GM18861 (cell line): Measurements from ENCODE around the gene GPI.
"Not testable (repeated sequence)": the region's sequence is repeated elsewhere in the genome, so short reads cannot be mapped to it uniquely, and the experiment has no call there.

ENCODE experiments used
- ATAC-seq: cut with Tn5 transposase; IDR thresholded peaks from one replicate; pipeline ENCODE4 v1.9.1; 2021; ENCODE audit not compliant: unreplicated experiment

GPI gene

DNA sequence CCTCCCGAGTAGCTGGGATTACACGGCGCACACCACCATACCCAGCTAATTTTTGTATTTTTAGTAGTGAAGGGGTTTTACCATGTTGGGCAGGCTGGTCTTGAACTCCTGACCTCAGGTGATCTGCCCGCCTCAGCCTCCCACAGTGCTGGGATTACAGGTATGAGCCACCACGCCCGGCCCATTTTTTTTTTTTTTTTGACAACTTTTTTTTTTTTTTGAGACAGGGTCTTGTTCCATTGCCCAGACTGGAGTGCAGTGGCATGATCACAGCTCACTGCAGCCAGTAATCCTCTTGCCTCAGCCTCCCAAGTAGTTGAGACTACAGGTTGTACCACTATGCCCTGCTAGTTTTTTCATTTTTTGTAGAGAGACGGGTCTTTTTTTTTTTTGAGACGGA, 35.8 kb downstream of the GPI start:
- not testable (repeated sequence) for ATAC-seq

DNA sequence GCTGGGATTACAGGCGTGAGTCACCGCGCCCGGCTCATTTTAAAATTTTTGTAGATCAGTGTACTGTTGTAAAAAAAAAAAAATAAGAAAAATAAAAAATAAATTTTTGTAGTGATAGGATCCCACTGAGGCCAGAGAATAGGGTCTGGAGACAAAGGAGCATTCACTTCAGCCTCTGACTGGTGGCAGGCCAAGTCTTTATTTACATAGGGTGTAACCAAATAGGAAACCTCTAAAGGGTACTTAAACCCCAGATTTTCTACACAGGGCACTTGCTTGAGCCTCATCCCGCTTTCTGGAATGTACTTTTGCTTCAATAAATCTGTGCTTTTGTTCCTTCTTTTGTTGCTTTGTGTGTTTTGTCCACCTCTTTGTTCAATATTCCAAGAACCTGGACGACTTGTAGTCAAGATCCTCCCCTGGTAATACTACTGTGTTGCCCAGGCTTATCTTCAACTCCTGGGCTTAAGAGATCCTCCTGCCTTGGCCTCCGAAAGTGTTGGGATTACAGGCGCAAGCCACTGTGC, 37.1 kb downstream of the GPI start:
- no peak for ATAC-seq

DNA sequence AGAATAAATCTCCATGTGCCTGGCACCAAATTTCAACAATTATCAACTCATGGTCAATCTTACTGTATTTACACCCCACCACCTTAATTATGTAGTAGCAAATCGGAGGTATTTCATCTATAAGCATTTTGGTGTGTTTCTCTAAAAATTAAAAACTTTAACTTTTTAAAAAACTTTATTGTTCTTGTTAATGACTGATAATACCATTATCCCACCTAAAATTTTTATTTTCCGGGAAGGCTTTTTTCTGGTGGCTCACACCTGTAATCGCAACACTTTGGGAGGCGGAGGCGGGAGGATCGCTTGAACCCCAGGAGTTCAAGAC, 38.8 kb downstream of the GPI start:
- ATAC-seq, result no peak

DNA sequence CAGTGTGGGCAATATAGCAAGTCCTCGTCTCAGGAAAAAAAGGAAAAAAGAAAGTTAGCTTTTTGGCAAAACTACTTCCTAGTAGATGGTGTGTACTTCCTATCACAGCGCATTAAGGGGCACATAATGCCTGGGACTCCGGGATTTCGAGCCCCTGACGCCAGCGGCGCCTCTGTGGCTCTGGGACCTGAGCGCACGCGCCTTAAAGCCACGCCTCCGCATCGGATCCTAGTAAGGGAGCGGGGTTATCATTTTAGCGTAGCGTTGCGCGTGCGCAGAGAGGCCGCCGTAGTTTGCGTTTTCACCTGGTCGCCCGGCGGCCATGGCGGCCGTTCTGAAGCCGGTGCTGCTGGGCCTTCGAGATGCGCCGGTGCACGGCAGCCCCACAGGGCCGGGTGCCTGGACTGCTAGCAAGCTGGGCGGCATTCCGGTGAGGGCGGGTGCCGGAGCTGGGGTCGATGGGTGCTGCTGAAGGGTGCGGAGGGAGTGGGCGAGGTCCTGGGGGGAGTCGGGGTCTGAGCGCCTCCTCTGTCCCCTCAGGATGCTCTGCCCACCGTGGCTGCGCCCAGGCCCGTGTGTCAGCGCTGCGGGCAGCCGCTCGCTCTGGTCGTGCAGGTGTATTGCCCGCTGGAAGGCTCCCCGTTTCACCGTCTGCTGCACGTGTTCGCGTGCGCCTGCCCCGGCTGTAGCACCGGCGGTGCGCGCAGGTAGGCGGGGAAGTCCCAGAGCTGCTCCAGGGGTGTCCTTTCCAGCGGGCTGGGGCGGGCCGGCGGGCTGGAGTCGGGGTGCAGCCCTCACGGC, 39.3 kb downstream of the GPI start, which contains the start of gene PDCD2L:
PDCD2L (plus strand) TSS at position 291 of the 801 bp plus-strand sequence; CDS start at position 323, 32 bp downstream.
- ATAC-seq, result peak; percentile 79

DNA sequence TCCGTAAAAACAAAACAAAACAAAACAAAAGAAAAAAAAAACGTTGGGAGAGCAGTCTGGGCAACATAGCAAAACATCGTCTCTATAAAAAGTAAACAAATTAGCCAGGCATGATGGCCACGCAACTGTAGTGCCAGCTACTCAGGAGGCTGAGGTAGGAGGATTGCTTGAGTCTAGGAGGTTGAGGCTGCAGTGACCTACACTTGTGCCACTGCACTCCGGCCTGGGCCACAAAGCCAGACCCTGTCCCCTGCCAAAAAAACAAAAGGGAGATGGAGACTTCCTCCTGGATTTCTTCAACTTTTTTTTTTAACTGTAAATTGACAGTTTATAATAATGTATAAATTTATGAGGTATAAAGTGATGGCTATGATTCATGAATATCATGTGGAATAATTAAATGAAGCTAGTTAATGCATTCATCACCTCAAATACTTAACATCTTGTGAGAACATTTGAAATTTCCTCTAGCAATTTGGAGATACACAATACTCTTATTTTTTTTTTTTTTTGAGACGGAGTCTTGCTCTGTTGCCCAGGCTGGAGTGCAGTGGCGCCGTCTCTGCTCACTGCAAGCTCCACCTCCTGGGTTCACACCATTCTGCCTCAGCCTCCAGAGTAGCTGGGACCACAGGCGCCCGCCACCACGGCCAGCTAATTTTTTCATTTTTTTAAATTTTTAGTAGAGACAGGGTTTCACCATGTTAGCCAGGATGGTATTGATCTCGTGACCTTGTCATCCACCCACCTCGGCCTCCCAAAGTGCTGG, 41.1 kb downstream of the GPI start:
- no peak for ATAC-seq

DNA sequence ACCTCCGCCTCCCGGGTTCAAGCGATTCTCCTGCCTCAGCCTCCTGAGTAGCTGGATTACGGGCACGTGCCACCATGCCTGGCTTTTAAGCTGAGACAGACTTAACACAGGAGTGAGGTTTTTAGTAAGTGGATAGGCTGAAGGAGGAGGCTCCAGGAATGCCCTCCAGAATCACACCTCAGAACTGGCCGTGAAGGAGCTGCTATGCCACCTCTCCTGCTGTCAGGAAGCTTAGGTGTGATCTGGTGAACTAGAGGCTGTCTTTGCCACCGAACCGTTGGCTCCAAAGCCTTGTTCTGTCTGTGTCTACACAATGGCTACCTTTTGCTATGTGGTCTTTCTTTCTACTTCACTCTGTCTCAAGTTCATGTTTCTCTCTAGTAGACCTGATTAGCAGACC, 43.4 kb downstream of the GPI start:
- ATAC-seq, result no peak

DNA sequence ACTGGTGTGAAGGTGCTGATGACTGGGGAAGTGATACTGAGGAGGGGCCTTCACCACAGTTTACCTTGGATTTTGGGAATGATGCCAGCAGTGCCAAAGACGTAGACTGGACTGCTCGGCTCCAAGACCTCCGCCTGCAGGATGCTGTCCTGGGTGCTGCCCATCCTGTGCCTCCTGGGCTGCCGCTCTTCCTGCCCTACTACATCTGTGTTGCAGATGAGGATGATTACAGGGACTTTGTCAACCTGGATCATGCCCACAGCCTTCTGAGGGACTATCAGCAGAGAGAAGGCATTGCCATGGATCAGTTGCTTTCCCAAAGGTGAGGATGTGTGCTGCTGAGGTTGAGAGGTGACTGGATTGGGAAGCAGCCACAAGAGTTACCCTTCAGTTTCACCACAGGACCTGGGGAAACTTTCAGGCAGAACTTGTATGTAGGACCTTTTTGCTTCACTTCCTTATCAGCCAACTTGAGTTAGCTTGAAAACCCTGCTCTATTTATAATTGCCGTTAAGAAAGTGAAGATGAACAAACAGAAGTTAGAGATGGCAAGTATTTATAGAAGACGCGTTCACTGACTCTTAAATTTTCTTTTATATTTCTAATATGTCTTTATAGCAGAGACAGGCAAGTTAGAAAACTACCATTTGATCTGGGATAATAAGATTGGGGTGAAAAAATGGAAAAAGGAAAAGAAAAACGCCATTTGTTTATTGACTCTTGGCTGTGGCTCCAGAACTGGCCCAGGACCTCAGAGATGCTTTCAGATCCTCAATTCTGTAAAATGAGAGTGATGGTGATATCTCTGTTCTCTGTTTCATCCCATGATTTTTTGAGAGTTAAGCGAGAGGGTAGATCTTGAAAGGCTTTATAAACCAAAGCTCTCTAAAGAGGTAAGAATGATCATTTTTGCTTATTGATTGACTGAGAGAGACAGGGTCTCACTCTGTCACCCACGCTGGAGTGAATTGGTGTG, 44.5 kb downstream of the GPI start:
- ATAC-seq, result no peak

DNA sequence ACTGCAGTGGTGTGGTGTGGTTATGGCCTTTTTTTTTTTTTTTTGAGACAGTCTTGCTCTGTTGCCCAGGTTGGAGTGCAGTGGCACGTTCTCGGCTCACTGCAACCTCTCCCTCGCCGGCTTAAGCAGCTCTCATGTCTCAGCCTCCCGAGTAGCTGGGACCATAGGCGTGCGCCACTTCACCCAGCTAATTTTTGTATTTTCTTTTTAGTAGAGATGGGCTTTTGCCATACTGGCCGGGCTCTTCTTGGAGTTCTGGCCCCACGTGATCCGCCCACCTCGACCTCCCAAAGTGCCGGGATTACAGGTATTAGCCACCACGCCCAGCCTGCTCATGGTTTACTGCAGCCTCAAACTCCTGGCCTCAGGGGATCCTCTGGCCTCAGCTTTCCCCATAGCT, 46.2 kb downstream of the GPI start:
- ATAC-seq, result no peak

DNA sequence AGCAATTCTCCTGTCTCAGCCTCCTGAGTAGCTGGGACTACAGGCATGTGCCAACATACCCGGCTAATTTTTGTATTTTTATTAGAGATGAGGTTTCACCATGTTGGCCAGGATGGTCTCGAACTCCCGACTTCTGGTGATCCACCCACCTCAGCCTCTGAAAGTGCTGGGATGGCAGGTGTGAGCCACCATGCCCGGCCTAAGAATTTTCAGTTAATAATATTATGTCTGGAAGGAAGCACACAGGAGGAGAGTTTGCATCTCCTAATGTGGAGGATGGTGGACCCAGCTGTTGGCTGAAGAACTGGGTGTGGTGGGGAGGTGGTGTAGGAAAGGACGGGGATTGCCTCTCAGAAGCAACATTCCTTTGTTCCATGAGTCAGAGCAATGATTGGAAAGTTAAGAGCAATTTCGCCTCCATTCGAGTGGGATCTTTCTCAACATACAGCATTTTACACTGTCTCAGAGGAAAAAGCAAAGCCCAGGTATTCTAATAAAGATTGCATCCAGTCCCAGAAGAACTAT, 51.1 kb downstream of the GPI start:
- no peak for ATAC-seq

DNA sequence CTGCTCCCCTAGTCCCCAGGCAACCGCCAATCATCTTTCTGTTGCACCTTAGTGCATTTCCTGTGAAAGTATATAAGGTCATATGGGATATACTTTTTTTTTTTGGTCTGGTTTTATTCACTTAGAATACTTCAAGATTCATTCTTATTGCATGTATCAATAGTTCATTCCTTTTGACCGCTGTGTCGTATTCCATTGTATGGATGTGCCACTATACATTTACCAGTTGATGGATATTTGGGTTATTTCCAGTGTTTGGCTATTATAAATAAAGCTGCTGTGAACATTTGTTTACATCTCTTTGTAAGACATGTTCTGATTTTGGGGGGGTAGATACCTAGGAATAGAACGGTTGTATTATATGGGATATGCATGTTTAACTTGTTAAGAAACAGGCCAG, 53.3 kb downstream of the GPI start:
- no peak for ATAC-seq

DNA sequence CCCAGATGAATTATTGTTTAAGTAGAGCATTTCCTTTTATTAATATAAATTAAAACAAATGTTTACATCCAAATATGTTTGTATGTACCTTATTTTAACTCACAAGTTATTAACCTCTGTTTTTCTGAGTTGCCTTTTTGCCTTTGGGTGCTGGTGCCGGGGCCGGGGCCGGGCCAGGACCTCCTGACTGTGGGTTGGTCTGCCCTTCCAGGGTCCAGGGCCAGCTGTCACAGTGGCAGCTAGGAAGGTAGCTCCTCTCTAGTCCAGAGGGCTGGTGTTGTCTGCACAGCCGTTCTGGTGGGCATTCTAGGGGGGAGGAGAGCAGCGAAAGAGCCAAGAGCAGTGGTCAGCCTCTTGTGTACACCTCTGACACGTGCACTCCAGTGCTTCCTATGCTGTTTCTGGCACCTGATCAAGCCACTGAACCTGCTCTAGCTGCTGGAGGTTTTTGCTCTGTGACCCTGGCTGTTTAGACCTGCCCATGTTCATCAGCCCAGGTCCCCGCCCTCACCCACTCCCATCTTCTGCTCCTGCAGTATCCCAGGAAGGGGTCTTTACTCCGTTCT, 61.2 kb downstream of the GPI start:
- no peak for ATAC-seq

DNA sequence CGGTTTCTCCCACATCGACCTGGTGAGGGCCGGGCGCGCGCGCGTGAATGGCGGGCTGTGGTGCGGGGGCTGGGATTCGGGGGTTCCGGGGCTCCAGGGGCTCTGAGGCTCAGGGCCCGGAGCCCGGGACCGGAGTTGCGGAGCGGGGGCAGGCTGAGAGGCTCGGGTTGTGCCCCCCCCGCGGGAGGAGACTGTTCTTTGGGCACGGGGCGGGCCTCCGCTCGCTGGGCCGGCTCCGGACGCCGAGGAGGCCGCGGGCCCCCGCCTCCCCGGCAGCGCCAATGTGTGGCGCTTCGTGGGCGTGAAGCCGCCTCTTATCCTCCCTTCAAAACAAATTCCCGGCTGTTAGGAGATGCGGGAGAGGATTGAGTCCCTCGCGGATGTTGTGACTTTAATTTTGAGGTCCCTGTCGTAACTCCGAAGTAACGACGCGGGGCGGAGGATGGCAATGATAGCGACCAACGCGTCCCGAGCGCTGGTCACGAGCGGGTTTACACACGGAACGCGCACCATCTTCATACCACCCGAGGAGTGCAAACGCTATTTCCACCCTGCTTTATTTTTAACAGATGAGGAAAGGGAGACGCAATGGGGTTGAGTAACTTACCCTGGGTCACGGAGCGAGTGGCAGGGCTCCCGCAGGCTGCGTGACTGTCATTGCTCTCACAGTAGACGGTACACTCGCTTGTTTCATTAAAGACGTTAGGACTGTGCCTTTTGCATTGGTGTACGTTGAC, 63.7 kb downstream of the GPI start:
- no peak for ATAC-seq

DNA sequence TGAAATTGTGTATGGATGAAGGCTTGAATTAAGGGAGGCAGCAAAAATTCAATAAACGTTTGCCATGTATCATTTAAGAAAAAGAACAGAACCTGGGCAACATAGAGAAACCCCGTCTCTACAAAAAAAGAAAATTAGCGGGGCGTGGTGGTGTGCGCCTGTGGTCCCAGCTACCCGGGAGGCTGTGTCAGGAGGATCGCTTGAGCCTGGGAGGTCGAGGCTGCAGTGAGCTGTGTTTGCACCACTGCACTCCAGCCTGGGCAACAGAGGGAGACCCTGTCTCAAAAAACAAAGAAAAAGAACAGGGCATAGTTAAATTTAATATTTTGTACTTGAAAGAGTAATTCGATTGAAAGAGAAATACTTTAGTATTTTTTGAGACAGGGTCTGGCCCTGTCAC, 64.6 kb downstream of the GPI start:
- ATAC-seq, result no peak

DNA sequence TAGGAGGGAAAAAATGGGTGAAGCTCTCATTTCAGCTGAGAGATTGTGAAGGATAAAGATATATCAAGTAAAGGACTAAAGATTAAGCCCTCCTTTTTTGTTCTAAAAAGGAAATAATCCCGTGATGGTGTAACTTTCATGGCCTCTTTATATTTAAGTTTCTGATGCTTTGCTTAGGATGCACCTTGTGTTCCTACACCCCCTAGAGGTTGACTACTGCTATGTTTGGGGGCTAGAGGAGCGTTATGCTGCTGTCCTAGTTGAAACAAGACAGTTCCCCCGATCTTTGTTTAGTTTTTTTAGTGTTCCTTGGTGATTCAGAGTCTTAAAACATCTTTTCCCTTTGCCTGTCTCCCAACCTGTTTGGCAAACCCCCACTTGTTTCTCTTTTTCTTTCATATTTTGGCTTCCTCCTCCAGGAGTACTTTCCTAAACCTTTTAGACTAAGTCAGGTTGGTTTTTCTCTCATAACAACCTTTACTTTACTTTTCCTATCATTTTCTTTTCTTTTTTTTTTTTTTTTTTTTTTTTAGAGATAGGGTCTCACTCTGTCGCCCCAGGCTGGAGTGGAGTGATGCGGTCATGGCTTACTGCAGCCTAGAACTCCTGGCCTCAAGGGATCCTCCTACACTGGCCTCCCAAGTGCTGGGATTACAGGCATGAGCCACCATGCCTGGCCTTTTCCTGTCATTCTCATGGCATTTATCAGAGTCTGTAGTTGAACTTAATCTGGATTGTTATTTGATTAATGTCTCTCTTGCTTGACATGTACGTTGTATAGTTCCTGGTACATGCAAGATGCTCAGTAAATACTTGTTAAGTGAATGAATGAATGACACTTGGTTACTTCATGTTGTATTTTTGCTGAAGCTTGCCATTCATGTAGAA, 66.0 kb downstream of the GPI start:
- peak; percentile 43 for ATAC-seq

DNA sequence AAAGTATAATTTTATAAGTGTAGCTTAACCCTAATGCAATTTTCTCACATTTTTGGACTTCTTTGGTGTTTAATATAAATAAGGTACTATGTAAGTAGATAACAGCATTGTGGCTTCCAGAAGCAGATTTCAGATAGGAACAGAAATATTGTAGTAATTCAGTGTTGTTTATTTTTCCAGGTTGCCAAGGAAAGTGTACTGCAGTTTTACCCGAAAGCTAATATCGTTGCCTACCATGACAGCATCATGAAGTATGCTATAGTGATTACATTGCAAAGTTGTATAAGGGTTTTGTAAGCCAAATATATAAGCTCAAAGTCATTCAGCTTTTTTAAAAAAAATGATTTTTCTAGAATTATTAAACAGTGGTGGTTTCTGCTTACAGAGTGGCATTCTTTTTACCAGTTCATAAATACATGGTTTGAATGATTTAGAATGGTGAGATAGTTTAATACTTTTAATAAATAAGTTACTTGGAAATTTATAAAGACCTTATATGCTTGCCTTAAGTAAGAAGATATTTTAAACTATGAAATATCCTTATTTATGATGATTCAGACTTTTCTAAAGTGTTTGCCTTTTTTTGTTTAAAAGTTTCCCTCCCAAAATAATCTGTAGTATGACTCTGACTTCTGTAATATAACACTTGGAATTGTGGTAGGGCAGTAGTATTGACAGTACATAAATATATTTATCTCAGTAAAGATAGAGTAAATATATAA, 66.8 kb downstream of the GPI start:
- ATAC-seq, result no peak

DNA sequence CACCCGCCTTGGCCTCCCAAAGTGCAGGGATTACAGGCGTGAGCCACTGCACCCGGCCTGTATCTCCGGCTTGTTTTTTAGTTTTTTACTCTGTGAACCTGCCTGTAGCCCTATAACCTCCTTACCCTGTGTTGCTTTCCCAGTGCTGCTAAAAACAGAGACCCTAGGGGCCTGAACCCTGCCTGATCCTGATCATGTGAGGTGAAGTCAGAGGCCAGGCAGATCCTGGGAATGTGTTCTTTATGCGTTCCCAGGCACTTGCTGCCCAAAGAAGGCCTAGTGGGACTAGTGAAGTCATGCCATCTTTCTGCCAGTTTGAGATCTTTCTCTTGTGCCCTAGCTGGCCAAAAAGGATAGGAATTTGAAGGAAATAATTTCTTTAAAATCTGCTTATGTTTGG, 67.8 kb downstream of the GPI start:
- ATAC-seq, result no peak

DNA sequence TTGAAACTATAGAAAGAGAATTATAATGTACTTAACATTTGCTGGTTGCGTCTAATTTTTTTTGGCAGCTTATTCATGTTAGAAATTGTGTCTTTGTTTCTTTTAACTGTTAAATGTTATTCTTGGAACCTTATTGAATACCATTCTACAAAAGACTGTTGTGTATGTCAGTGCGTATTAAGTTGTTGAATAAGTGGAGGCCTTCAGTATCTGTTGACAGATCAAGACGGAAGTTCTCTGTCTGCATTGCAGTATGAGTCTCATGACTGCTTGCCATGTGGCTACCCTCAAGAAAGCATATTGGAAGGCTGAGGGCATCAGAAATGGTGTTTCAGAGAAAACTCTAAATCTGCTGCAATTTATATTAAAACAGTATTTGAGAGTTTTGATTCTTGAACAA, 71.7 kb downstream of the GPI start:
- ATAC-seq, result no peak

DNA sequence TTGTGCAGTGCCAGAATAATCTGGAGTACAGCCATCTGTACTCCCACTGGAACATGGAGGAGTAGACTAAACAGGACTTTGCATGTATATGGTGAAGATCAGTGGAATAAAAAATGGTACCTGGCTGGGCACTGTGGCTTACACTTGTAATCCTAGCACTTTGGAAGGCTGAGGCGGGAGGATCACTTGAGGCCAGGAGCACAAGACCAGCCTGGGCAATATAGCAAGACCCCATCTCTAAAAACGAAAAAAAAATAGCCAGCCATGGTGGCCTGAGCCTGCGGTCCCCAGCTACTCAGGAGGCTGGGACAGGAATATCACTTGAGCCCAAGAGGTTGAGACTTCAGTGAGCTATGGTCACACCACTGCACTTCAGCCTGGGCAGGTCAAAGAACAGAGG, 83.2 kb downstream of the GPI start:
- no peak for ATAC-seq
